Measurements from ENCODE around the gene MYO9B. TPM values are rescaled to one million over a fixed set of nuclear protein-coding genes. Genes with fewer than 3 reads are reported as not detected.

MYO9B gene
- total RNA-seq, 2 donors from 2014 or later = 79.4 to 96.8 TPM

DNA sequence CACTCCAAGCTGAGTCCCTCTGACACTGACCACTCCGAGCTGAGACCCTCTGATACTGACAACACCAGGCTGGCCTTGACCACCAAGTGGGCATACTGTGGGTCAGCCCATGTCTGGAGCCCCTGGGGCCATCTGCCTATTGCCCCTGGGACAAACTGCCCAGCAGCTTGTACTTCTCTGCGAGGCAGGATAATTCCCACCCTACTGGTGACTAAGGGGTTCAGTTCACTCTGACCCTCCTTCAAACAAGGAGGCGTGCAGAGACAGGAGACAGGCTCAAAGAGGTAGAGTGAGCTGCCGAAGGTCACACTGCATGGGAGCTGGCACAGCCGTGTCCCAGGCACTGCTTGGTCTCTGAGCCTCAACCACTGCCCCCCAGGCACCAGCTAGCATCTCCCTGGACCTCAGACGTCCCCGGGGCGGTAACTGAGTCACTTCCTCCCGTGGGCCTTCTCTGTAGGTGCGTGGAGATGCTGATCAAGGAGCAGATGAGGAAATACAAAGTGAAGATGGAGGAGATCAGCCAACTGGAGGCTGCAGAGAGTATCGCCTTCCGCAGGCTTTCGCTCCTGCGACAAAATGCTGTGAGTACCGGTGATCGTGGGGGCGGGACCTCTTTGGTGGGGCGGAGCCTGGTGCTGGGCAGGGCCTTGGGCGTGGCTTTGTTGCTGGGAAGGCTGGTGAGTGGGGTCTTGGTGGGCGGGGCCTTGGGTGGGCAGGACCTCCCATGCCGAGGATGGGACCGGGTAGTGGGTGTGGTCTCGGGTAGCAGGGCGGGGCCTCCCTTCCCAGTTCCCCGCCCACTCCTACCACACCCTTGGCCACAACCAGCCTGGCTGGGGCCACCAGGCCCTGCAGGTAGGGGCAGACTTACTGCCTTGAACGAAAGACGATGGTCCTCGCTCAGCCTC lies 133.8 kb downstream of the MYO9B start:
- no peaks in the 10 kb centered on the region for H3K27me3 ChIP-seq (ENCODE audit: control insufficient read depth, insufficient read depth, low read length, poor library complexity, severe bottlenecking)
- WGBS, 2 experiments (ENCODE audit: insufficient coverage in 1 of 2, insufficient read length in 1 of 2) = 67 to 71% methylated on average over 17 to 24 of the region's 28 CpGs
- no peak overlapping the region for H3K4me3 ChIP-seq (ENCODE audit: low read length)
- DNase-seq = peak; percentile 100
- H3K27me3 Mint-ChIP-seq (ENCODE audit: insufficient read depth) = no peaks in the 10 kb centered on the region
- H3K36me3 Mint-ChIP-seq (ENCODE audit: low read depth) = peaks cover 40% of the 10 kb centered on the region
- TF ChIP-seq, protein P1, sequence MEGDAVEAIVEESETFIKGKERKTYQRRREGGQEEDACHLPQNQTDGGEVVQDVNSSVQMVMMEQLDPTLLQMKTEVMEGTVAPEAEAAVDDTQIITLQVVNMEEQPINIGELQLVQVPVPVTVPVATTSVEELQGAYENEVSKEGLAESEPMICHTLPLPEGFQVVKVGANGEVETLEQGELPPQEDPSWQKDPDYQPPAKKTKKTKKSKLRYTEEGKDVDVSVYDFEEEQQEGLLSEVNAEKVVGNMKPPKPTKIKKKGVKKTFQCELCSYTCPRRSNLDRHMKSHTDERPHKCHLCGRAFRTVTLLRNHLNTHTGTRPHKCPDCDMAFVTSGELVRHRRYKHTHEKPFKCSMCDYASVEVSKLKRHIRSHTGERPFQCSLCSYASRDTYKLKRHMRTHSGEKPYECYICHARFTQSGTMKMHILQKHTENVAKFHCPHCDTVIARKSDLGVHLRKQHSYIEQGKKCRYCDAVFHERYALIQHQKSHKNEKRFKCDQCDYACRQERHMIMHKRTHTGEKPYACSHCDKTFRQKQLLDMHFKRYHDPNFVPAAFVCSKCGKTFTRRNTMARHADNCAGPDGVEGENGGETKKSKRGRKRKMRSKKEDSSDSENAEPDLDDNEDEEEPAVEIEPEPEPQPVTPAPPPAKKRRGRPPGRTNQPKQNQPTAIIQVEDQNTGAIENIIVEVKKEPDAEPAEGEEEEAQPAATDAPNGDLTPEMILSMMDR (conservative IDR thresholded peaks at IDR 0.05) = no peak
- H3K27ac Mint-ChIP-seq = peak overlapping the region; percentile 68
- H3K9me3 Mint-ChIP-seq = no peaks in the 10 kb centered on the region
- no peak overlapping the region for H3K27ac ChIP-seq (ENCODE audit: low read depth, low read length)
- peaks cover 1% of the 10 kb centered on the region for H3K4me1 ChIP-seq (ENCODE audit: control insufficient read depth, insufficient read depth, low read length)
- peaks cover 37% of the 10 kb centered on the region for H3K36me3 ChIP-seq (ENCODE audit: control insufficient read depth, insufficient read depth, low read length)
- no peak overlapping the region for H3K4me3 Mint-ChIP-seq
- no peaks in the 10 kb centered on the region for H3K9me3 ChIP-seq (ENCODE audit: control insufficient read depth, low read length)
- no peaks in the 10 kb centered on the region for H3K4me1 Mint-ChIP-seq
- no peak overlapping the region for H3K9ac ChIP-seq (ENCODE audit: extremely low read depth, low read length, poor library complexity, severe bottlenecking)

DNA sequence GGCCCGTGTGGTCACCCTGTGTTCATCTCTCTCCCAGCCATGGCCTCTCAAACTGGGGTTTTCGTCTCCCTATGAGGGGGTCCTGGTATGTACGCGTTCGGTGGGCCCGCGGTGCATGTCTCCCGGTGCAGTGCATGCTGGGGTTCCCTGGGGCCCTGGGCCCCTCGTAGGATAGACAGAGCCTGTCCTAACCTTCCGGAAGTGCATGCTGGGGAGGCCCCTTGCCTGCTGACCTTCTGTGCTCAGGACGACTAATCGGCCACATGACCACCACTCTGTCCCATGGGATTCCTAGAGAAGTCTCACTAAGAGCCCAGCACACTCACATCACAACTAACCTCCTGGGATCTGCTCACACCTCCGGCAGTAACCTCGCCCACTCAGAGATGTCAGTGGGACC lies 134.7 kb downstream of the MYO9B start:
- H3K4me3 Mint-ChIP-seq = no peak overlapping the region
- no peak overlapping the region for H3K27ac Mint-ChIP-seq
- H3K4me1 ChIP-seq (ENCODE audit: control insufficient read depth, insufficient read depth, low read length) = peaks cover 3% of the 10 kb centered on the region
- TF ChIP-seq, protein P1 (conservative IDR thresholded peaks at IDR 0.05) = no peak
- H3K27ac ChIP-seq (ENCODE audit: low read depth, low read length) = no peak overlapping the region
- H3K9ac ChIP-seq (ENCODE audit: extremely low read depth, low read length, poor library complexity, severe bottlenecking) = no peak overlapping the region
- no peaks in the 10 kb centered on the region for H3K9me3 Mint-ChIP-seq
- H3K9me3 ChIP-seq (ENCODE audit: control insufficient read depth, low read length) = no peaks in the 10 kb centered on the region
- no peaks in the 10 kb centered on the region for H3K27me3 Mint-ChIP-seq (ENCODE audit: insufficient read depth)
- H3K4me1 Mint-ChIP-seq = peaks cover 4% of the 10 kb centered on the region
- peaks cover 37% of the 10 kb centered on the region for H3K36me3 ChIP-seq (ENCODE audit: control insufficient read depth, insufficient read depth, low read length)
- 94 to 99% methylated on average over 10 to 14 of the region's 14 CpGs for WGBS, 2 experiments (ENCODE audit: insufficient coverage in 1 of 2, insufficient read length in 1 of 2)
- no peak for DNase-seq
- no peaks in the 10 kb centered on the region for H3K27me3 ChIP-seq (ENCODE audit: control insufficient read depth, insufficient read depth, low read length, poor library complexity, severe bottlenecking)
- no peak overlapping the region for H3K4me3 ChIP-seq (ENCODE audit: low read length)
- peaks cover 34% of the 10 kb centered on the region for H3K36me3 Mint-ChIP-seq (ENCODE audit: low read depth)

DNA sequence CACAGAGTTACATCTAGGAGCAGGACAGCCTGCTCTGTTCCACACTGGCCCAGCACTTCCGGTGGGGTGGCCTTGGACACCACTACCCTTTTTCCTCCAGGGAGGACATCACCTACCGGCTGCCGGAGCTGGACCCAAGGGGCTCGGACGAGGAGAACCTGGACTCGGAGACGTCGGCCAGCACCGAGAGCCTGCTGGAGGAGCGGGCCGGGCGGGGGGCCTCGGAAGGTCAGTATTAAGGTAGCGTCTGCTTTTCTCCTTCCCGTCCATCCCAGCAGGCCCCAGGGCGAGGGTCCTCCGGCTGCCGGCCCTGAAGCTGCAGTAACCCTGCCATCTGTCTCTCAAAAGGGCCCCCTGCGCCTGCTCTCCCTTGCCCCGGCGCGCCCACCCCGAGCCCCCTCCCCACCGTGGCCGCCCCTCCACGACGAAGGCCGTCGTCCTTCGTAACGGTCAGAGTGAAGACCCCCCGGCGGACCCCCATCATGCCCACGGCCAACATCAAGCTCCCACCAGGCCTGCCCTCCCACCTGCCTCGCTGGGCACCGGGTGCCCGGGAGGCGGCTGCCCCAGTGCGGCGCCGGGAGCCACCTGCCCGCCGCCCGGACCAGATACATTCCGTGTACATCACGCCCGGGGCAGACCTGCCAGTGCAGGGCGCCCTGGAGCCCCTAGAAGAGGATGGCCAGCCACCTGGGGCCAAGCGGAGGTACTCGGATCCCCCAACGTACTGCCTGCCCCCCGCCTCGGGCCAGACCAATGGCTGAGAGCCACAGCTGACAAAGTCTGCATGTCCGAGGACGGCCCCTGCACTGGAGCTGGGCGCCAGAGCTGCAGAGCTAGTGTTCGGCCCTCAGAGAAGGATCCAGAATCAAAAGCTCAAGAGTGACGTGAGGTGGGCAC lies 136.2 kb downstream of the MYO9B start:
- 96% methylated on average over 29 to 58 of the region's 58 CpGs for WGBS, 2 experiments (ENCODE audit: insufficient coverage in 1 of 2, insufficient read length in 1 of 2)
- TF ChIP-seq, protein P1 (conservative IDR thresholded peaks at IDR 0.05) = no peak

More for the DNA sequence above, 136.2 kb downstream of the MYO9B start:
- Mint-ChIP-seq H3K27me3 (ENCODE audit: insufficient read depth) (no peaks in the 10 kb centered on the region), H3K4me1 (peaks cover 4% of the 10 kb centered on the region), H3K4me3 (no peak overlapping the region), H3K9me3 (no peaks in the 10 kb centered on the region), H3K36me3 (ENCODE audit: low read depth) (peaks cover 27% of the 10 kb centered on the region), H3K27ac (no peak overlapping the region)
- Histone ChIP-seq H3K4me1 (ENCODE audit: control insufficient read depth, insufficient read depth, low read length) (peaks cover 3% of the 10 kb centered on the region), H3K4me3 (ENCODE audit: low read length) (no peak overlapping the region), H3K27ac (ENCODE audit: low read depth, low read length) (no peak overlapping the region), H3K9ac (ENCODE audit: extremely low read depth, low read length, poor library complexity, severe bottlenecking) (no peak overlapping the region), H3K36me3 (ENCODE audit: control insufficient read depth, insufficient read depth, low read length) (peaks cover 32% of the 10 kb centered on the region), H3K9me3 (ENCODE audit: control insufficient read depth, low read length) (no peaks in the 10 kb centered on the region), H3K27me3 (ENCODE audit: control insufficient read depth, insufficient read depth, low read length, poor library complexity, severe bottlenecking) (no peaks in the 10 kb centered on the region)
- no peak for DNase-seq
